ENCODE measurements around the gene PRKAG2.

Gene PRKAG2

DNA sequence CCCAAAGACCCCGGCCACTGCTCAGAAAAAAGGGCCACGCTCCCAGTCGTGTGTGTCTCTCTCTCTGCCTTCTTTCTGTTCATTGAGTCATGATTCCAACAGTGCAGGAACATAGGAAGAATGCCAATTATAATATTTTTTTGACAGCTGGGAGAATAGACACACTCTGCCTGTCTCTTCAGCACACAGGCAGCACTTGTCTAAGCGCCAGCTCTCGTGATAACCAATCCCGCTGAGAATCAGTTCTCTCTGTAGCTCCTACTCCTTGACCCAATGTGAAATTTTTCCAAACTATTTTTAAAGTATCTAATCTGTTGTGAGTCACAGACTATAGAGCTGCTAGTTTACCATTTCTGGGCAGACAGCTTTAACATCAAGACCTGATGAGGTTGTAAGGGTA, 211.5 kb downstream of the PRKAG2 start:
- H3K27ac ChIP-seq = no peak overlapping the region

DNA sequence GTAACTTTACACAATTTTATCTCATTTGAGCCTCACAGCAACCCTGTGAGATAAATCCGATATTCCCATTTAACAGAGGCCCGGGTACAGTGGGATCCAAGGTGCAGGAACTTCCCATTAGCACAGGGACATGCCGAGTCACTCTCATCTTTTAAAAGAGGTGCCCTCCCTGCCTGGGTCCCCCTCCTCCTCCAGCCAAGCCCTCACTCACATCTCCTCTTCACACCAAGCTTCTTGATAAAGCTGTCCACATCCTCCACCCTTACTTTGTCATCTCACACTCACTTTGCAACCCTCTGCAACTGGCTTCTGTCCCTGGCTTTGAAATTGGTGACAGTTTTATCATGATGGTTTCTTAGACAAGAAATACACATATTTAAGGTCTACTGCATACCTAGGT, 212.6 kb downstream of the PRKAG2 start:
- no peak overlapping the region for H3K4me2 ChIP-seq (ENCODE audit: low read length)
- H3K4me3 ChIP-seq (ENCODE audit: low read depth, low read length) = no peak overlapping the region
- no peaks in the 10 kb centered on the region for H3K27me3 ChIP-seq (ENCODE audit: control insufficient read depth, insufficient read depth, low read length)
- H3K9me3 ChIP-seq (ENCODE audit: control insufficient read depth, low read length) = no peaks in the 10 kb centered on the region
- H3K4me1 ChIP-seq = no peaks in the 10 kb centered on the region
- TF ChIP-seq, protein P1, sequence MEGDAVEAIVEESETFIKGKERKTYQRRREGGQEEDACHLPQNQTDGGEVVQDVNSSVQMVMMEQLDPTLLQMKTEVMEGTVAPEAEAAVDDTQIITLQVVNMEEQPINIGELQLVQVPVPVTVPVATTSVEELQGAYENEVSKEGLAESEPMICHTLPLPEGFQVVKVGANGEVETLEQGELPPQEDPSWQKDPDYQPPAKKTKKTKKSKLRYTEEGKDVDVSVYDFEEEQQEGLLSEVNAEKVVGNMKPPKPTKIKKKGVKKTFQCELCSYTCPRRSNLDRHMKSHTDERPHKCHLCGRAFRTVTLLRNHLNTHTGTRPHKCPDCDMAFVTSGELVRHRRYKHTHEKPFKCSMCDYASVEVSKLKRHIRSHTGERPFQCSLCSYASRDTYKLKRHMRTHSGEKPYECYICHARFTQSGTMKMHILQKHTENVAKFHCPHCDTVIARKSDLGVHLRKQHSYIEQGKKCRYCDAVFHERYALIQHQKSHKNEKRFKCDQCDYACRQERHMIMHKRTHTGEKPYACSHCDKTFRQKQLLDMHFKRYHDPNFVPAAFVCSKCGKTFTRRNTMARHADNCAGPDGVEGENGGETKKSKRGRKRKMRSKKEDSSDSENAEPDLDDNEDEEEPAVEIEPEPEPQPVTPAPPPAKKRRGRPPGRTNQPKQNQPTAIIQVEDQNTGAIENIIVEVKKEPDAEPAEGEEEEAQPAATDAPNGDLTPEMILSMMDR (IDR thresholded peaks at IDR 0.05) = no peak
- H3K9ac ChIP-seq = no peak overlapping the region
- no peaks in the 10 kb centered on the region for H3K79me2 ChIP-seq
- no peak overlapping the region for H2AFZ ChIP-seq
- H3K27ac ChIP-seq = no peak overlapping the region
- H3K36me3 ChIP-seq (ENCODE audit: control insufficient read depth, insufficient read depth, low read length) = no peaks in the 10 kb centered on the region

More for the DNA sequence above, 211.5 kb downstream of the PRKAG2 start:
- H3K79me2 ChIP-seq = no peaks in the 10 kb centered on the region
- no peak overlapping the region for H2AFZ ChIP-seq
- H3K4me3 ChIP-seq (ENCODE audit: low read depth, low read length) = no peak overlapping the region
- H3K9ac ChIP-seq = no peak overlapping the region
- H3K9me3 ChIP-seq (ENCODE audit: control insufficient read depth, low read length) = no peaks in the 10 kb centered on the region
- H3K27me3 ChIP-seq (ENCODE audit: control insufficient read depth, insufficient read depth, low read length) = no peaks in the 10 kb centered on the region
- no peaks in the 10 kb centered on the region for H3K36me3 ChIP-seq (ENCODE audit: control insufficient read depth, insufficient read depth, low read length)
- no peak overlapping the region for H3K4me2 ChIP-seq (ENCODE audit: low read length)
- H3K4me1 ChIP-seq = no peaks in the 10 kb centered on the region
- TF ChIP-seq, protein P1 (IDR thresholded peaks at IDR 0.05) = no peak

DNA sequence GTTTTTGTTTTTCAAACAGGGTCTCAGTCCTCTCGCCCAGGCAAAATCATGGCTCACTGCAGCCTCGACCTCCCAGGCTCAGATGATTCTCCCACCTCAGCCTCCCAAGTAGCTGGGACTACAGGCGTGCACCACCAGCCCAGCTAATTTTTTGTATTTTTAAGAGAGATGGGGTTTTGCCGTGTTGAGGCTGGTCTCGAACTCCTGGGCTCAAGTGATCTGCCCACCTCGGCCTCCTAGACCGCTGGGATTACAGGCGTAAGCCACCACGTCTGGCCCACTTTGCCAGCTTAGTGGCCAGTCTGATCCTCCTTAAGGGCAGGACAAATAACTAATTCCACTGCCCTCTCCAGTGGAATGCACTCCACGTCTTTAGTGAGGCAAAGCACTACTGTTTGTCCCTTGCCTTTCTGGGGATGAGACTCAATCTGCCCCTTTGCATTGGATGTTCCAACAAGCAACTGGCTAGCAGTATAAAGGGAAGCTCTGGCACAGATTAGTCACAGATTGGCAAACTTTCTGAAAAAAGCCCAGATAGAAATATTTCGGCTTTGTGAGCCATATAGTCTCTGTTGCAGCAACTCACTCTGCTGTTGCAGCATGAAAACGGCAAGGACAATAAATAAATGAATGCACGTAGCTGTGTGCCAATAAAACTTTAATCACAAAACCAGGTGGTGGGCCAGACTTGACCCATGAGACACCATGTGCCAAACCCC, 213.4 kb downstream of the PRKAG2 start:
- Histone ChIP-seq H3K4me1 (no peaks in the 10 kb centered on the region), H3K27me3 (ENCODE audit: control insufficient read depth, insufficient read depth, low read length) (no peaks in the 10 kb centered on the region), H2AFZ (no peak overlapping the region), H3K27ac (no peak overlapping the region), H3K4me2 (ENCODE audit: low read length) (no peak overlapping the region), H3K9me3 (ENCODE audit: control insufficient read depth, low read length) (no peaks in the 10 kb centered on the region), H3K9ac (no peak overlapping the region), H3K36me3 (ENCODE audit: control insufficient read depth, insufficient read depth, low read length) (no peaks in the 10 kb centered on the region), H3K79me2 (no peaks in the 10 kb centered on the region), H3K4me3 (ENCODE audit: low read depth, low read length) (no peak overlapping the region)
- TF ChIP-seq, protein P1 (IDR thresholded peaks at IDR 0.05) = no peak

DNA sequence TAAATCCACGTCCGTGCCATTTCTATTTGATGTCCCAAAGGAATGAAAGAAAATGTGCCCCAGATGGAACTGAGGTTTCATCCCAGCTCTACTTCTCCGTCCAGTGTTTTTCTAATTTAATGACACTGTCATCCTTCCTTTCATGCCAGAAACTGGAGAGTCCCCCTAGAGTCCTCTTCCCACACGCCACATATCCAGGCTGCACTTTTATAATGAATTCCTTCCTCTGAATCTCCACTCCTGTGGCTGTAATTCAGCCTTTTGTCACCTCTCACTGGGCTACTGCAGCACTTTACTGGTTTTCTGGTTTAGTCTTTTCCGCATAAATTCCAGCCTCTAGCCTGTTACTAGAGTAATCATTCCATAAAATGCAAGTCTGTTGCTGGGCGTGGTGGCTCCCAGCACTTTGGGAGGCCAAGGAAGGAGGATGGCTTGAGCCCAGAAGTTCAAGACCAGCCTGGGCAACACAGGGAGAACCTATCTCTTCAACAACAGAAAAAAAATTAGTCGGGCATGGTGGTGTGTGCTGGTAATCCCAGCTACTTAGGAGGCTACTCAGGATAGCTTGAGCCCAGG, 214.6 kb downstream of the PRKAG2 start:
- no peak overlapping the region for H3K9ac ChIP-seq
- no peak overlapping the region for H2AFZ ChIP-seq
- no peak overlapping the region for H3K4me2 ChIP-seq (ENCODE audit: low read length)
- no peaks in the 10 kb centered on the region for H3K79me2 ChIP-seq
- TF ChIP-seq, protein P1 (IDR thresholded peaks at IDR 0.05) = no peak
- H3K4me3 ChIP-seq (ENCODE audit: low read depth, low read length) = no peak overlapping the region
- H3K27me3 ChIP-seq (ENCODE audit: control insufficient read depth, insufficient read depth, low read length) = no peaks in the 10 kb centered on the region
- no peaks in the 10 kb centered on the region for H3K9me3 ChIP-seq (ENCODE audit: control insufficient read depth, low read length)
- H3K36me3 ChIP-seq (ENCODE audit: control insufficient read depth, insufficient read depth, low read length) = no peaks in the 10 kb centered on the region
- H3K27ac ChIP-seq = no peak overlapping the region
- no peaks in the 10 kb centered on the region for H3K4me1 ChIP-seq

DNA sequence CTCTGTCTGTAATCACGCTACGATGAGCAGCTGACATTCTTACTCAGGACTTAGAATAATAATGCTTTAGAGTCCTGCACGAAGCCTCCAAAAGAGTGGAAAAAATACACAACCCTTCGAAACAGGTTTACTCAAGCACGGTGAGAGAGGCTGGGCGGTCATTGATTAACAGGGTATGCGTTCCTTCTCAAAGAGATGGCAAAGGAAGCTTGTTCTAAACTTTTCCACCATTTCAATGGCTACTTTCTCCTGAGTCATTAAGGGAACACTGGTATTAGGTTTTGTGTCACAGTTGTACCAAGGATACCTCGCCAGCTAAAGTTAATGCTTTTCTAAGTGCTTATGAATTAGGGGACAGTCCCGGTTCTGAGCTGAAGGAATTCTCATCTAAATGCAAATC, 215.3 kb downstream of the PRKAG2 start:
- TF ChIP-seq, protein P1 (IDR thresholded peaks at IDR 0.05) = no peak
- Histone ChIP-seq H2AFZ (no peak overlapping the region), H3K79me2 (no peaks in the 10 kb centered on the region), H3K4me3 (ENCODE audit: low read depth, low read length) (no peak overlapping the region), H3K4me1 (no peaks in the 10 kb centered on the region), H3K9me3 (ENCODE audit: control insufficient read depth, low read length) (no peaks in the 10 kb centered on the region), H3K9ac (no peak overlapping the region), H3K4me2 (ENCODE audit: low read length) (no peak overlapping the region), H3K36me3 (ENCODE audit: control insufficient read depth, insufficient read depth, low read length) (no peaks in the 10 kb centered on the region), H3K27ac (no peak overlapping the region), H3K27me3 (ENCODE audit: control insufficient read depth, insufficient read depth, low read length) (no peaks in the 10 kb centered on the region)
